Right kidney (tissue), 1 donor: ENCODE measurements around the gene STK4.
"Not testable (repeated sequence)": the region's sequence is repeated elsewhere in the genome, so short reads cannot be mapped to it uniquely, and the experiment has no call there.

ENCODE experiments used
- DNase-seq: peaks from one replicate; pipeline ENCODE4 v3.0.0-alpha.2; 2016

Gene STK4

GRCh38 chr20:45023140-45023539 lies 56.8 kb downstream of the STK4 start:
- DNase-seq, result not testable (repeated sequence)

- no peak for DNase-seq
These were observed 62.3 kb downstream of the STK4 start for GRCh38 chr20:45028424-45029136.

GRCh38 chr20:45029884-45030283 lies 63.6 kb downstream of the STK4 start:
- no peak for DNase-seq

- no peak for DNase-seq
These were observed 66.0 kb downstream of the STK4 start for GRCh38 chr20:45032276-45032675.

DNA sequence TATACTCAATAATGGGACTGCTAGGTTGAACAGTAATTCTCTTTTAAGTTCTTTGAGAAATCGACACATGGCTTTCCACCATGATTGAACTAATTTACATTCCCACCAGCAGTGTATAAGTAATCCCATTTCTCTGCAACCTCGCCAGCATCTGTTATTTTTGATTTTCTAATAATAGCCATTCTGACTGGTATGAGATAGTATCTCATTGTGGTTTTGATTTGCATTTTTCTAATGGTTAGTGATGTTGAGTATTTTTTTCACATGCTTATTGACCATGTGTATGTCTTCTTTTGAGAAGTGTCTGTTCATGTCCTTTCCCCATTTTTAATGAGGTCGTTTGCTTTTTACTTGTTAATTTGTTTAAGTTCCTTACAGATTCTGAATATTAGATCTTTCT lies 66.5 kb downstream of the STK4 start:
- no peak for DNase-seq

DNA sequence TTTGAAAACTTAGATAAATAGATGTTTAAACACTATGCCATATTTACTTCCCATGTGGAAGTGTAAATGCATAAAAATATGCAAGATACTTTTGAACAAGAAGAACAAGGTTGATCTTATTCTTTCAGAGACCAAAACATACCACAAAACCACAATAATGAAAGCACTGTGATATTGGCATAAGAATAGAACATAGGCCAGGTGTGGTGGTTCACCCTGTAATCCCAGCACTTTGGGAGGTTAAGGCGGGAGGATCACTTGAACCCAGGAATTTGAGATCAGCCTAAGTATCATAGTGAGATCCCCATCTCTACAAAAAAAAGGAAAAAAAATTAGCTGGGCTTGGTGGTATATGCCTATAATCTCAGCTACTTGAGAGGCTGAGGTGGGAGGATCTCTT lies 68.1 kb downstream of the STK4 start:
- no peak for DNase-seq

DNA sequence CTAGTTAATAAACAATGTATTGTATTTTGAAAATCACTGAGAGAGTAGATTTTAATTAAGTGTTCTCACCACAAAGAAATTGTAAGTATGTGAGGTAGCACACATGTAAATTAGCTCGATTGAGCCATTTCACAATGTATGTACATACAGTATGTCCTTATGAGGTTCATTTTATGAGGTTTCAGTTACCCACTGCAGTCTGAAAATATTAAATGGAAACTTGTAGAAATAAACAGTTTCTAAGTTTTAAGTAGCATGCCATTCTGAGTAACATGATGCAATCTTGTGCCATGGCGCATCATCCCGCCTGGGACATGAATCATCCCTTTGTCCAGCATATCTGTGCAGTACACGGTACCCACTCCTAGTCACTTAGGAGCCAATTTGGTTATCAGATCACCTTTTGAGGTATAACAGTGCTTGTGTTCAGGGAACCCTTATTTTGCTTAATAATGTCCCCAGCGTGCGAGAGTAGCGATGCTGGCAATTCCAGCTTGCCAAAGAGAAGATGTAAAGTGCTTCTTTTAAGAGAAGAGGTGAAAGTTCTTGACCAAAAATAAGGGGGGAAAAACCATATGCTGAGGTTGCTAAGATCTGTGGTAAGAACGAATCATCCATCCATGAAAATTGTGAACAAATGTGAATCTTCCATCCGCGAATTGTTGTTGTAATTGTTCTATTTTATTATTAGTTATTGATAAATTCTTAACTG lies 69.9 kb downstream of the STK4 start:
- no peak for DNase-seq

GRCh38 chr20:45037050-45037449 lies 70.7 kb downstream of the STK4 start:
- DNase-seq, result no peak

- no peak for DNase-seq
These were observed 71.3 kb downstream of the STK4 start for GRCh38 chr20:45037635-45038034.

DNA sequence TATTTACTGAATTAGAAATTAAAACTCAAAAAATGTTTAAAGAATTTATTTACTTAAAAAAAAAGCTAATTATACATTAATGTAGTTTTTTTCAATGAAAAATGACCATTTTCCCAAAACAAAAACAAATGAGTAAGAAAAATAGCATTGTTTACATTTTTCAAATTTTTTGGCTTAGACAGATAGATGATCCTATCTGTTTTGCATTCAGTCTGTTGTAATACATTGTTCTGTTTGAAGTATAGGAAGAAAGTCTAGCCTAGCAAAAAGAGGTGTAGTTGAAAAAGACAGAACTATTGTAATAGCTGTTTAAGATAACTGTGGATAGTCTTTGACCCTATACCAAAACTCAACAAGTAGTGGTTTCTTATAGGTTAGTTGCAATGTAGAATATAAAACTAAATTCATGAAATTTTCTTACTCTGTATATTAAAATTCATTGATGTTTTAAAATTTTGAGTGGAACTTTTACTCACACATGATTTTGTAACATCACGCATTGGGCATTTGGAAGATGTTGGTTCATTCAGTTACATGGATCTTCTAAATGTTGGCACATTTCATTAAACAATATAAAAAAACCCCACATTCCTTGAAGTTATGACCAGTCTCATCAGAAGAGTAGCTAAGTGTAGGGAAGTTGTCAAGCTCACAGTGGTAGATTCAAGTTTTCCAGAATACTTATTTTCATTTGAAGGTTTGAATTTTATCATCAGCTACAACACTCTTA lies 72.6 kb downstream of the STK4 start:
- DNase-seq, result no peak

- no peak for DNase-seq
These were observed 73.1 kb downstream of the STK4 start for GRCh38 chr20:45039475-45039820.

DNA sequence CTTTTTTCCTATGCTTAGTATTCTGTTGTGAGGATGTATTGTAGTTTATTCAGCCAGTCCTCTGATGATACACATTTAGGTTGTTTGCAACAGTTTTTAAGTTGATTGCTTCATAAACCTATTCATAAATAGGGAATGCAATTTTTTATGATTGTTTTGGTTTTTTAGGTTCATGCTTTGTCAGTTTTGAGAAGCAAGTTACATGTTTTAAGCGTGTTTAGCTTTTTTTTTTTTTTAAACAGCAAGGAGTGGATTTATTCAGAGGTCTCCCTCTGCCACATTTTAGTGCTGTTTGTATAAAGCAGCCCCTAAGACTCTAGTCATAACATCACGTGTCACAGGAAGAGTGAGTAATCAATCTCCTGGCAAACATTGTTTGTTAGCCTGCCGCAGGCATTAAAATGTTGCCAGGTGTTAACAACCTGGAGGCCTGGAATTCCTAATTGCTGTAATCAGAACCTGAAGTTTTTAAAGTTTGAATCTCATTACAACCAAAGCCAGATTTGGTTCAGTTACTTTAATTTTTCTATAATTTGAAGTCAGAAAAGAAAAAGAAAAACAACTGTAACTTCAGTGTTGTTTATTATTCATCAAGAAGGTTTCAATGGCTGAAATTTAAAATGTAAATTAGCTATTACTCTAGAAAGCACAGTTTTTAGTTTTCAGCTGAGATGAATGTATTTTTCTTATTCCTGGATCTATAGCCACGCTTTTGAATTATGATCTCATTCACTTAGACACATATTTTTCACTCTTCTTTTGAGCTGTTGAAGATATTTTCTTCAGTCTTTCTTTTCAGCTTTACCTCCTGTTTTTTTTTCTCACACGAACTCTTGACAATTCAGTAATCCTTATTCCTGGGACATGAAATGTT lies 75.4 kb downstream of the STK4 start:
- no peak for DNase-seq

DNA sequence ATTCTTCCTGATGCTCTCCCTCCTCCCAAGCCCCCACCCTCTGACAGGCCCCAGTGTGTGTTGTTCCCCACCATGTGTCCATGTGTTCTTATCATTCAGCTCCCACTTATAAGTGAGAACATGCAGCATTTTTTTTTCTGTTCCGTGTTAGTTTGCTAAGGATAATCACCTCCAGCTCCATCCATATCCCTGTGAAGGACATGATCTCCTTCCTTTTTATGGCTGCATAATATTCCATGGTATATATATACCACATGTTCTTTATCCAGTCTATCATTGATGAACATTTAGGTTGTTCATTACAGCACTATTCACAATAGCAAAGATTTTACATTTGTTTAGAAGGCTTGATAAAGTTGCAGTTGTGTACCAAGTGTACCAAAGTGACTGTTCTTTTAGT lies 76.7 kb downstream of the STK4 start:
- DNase-seq, result no peak

DNA sequence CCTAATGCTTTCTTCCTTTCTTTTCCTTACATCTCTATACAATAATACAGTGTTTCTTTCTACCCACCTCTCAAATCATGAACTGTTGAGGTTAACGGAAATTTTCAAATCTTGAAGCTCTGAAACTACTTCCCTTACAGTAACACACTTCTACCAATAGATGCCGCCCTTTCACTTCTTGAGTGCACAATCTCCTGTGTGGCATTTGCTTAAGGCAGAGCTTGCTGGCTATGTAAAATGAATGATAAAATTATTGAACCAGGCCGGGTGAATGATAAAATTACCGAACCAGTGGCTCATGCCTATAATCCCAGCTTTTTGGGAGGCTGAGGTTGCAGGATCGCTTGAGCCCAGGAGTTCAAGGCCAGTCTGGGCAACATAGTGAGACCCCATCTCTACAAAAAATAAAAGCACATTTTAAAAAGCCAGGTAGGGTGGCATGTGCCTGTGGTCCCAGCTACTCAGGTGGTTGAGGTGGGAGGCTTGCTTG lies 77.8 kb downstream of the STK4 start:
- peak; percentile 15 for DNase-seq

- no peak for DNase-seq
These were observed 78.3 kb downstream of the STK4 start for GRCh38 chr20:45044601-45045000.

- DNase-seq, result no peak
These were observed 81.3 kb downstream of the STK4 start for GRCh38 chr20:45047581-45048119.

DNA sequence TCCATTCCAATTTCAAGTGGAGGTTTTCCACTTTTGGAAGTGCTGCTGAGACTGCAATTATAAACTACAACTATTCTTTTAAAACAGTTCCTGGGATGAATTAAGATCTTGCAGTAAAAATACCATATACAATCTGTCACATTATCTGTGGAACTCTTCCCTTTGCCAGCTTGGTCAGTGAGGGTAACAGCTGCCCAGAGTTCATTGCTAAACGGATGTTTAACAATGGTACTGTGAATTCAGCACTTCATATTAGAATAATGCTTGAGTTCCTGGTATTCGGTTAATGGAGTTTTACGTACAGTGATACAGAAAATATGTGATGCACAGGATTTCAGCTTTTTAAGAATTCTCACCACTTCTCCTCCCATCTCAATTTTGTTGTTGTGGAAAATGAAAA lies 83.1 kb downstream of the STK4 start:
- DNase-seq, result no peak

GRCh38 chr20:45049904-45050471 lies 83.7 kb downstream of the STK4 start:
- no peak for DNase-seq

- no peak for DNase-seq
These were observed 85.1 kb downstream of the STK4 start for GRCh38 chr20:45051204-45052060.

- DNase-seq, result no peak
These were observed 86.6 kb downstream of the STK4 start for GRCh38 chr20:45052698-45053429.
